Prostate gland (tissue), 2 donors: ENCODE results near the gene AAMDC.
"Not testable (repeated sequence)": the region's sequence is repeated elsewhere in the genome, so short reads cannot be mapped to it uniquely, and the experiment has no call there.

ENCODE experiments used
- POLR2A ChIP-seq: fragments of 450-650 bp; IDR thresholded peaks from one replicate; pipeline ENCODE4 v1.6.1; 2016; ENCODE audit warnings: antibody characterized with exemption, mild to moderate bottlenecking
- POLR2AphosphoS5 ChIP-seq: sonication (generic); formaldehyde crosslinking; IDR thresholded peaks from one replicate; pipeline ENCODE4 v1.6.1; 2017; ENCODE audit warnings: antibody characterized with exemption
- TF ChIP-seq, protein P1 (sequence below), 4 experiments: fragments of 200-600 bp in 2 of 4; fragments of 450-650 bp in 2 of 4; sonication (generic) in 2 of 4; IDR thresholded peaks; 1 replicate in 3 of 4; 2 replicates in 1 of 4; pipeline ENCODE4 v1.5.1; 2016 to 2019; ENCODE audit warnings: antibody characterized with exemption in 4 of 4, mild to moderate bottlenecking in 2 of 4, moderate library complexity in 2 of 4

DNA sequence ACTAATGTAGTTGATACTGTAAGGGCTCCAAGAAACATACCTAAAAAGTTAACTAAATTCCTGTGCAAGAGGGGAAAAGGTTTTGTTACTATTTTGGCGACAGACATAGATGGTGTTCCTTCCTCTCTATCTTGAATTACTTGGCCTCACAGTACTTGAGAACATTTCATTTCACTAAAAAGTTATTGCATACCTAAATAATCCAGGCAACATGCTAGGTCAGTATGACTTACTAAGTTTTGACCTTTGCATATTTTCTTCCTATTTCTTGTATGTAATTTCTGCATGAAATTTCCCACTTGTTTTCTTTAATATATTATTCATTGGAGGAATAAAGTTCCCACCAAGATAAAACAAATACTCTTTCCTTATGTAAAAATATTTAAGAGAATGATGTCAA lies 74.0 kb downstream of the AAMDC start:
- TF ChIP-seq, protein P1, sequence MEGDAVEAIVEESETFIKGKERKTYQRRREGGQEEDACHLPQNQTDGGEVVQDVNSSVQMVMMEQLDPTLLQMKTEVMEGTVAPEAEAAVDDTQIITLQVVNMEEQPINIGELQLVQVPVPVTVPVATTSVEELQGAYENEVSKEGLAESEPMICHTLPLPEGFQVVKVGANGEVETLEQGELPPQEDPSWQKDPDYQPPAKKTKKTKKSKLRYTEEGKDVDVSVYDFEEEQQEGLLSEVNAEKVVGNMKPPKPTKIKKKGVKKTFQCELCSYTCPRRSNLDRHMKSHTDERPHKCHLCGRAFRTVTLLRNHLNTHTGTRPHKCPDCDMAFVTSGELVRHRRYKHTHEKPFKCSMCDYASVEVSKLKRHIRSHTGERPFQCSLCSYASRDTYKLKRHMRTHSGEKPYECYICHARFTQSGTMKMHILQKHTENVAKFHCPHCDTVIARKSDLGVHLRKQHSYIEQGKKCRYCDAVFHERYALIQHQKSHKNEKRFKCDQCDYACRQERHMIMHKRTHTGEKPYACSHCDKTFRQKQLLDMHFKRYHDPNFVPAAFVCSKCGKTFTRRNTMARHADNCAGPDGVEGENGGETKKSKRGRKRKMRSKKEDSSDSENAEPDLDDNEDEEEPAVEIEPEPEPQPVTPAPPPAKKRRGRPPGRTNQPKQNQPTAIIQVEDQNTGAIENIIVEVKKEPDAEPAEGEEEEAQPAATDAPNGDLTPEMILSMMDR (IDR thresholded peaks at IDR 0.05) = not testable (repeated sequence)
- not testable (repeated sequence) for TF ChIP-seq POLR2A, POLR2AphosphoS5
